Smooth muscle cell (in vitro differentiated cells): ENCODE results near the gene ADAMTS3. TPM values are rescaled to one million over a fixed set of nuclear protein-coding genes. Genes with fewer than 3 reads are reported as not detected.

Experiments used
- DNase-seq: peaks from one replicate; lab custom pipeline; 2025; ENCODE audit not compliant: unreplicated experiment; lab: John Stamatoyannopoulos, UW
- H2AFZ ChIP-seq: fragments of 200-600 bp; sonication (generic); 2 replicates; pipeline ENCODE4 v1.6.0; 2016; ENCODE audit warnings: antibody characterized with exemption, low read depth, mild to moderate bottlenecking
- H3F3A ChIP-seq: fragments of 200-600 bp; sonication (generic); 2 replicates; pipeline ENCODE4 v1.6.0; 2017; ENCODE audit warnings: antibody characterized with exemption, low read depth
- H3K27ac ChIP-seq: fragments of 200-600 bp; sonication (generic); 2 replicates; pipeline ENCODE4 v1.5.1; 2016; ENCODE audit warnings: low read depth, mild to moderate bottlenecking
- H3K27me3 ChIP-seq: fragments of 200-600 bp; sonication (generic); 2 replicates; pipeline ENCODE4 v1.6.1; 2016; ENCODE audit warnings: low read depth, mild to moderate bottlenecking
- H3K36me3 ChIP-seq: fragments of 200-600 bp; sonication (generic); 2 replicates; pipeline ENCODE4 v1.5.1; 2016; ENCODE audit warnings: low read depth
- H3K4me1 ChIP-seq: fragments of 200-600 bp; sonication (generic); 2 replicates; pipeline ENCODE4 v1.5.1; 2016; ENCODE audit warnings: low read depth
- H3K4me2 ChIP-seq: fragments of 200-600 bp; sonication (generic); 2 replicates; pipeline ENCODE4 v1.6.0; 2016; ENCODE audit warnings: mild to moderate bottlenecking
- H3K4me3 ChIP-seq: fragments of 200-600 bp; sonication (generic); 2 replicates; pipeline ENCODE4 v1.5.1; 2016; ENCODE audit warnings: mild to moderate bottlenecking
- H3K79me2 ChIP-seq: fragments of 200-600 bp; sonication (generic); 2 replicates; pipeline ENCODE4 v1.6.0; 2016; ENCODE audit warnings: low read depth, mild to moderate bottlenecking
- H3K9ac ChIP-seq: fragments of 200-600 bp; sonication (generic); 2 replicates; pipeline ENCODE4 v1.6.0; 2016; ENCODE audit warnings: low read depth
- H3K9me3 ChIP-seq: fragments of 200-600 bp; sonication (generic); replicated peaks from 2 replicates; pipeline ENCODE4 v1.5.1; 2016; ENCODE audit warnings: low read depth
- H4K20me1 ChIP-seq: fragments of 200-600 bp; sonication (generic); 2 replicates; pipeline ENCODE4 v1.6.0; 2016; ENCODE audit warnings: low read depth
- WGBS: methylation state at CpG from one replicate; pipeline ENCODE4 v1.1.7; 2016; ENCODE audit warnings: low lambda C conversion rate; 5-methylcytosine and 5-hydroxymethylcytosine counted together
- polyA plus RNA-seq: library from polyadenylated mRNA; unstranded; fragments of >200 nt; fragmentation: Nextera tagmentation; extraction: Ambion mirVana; gene quantifications from 2 replicates; pipeline ENCODE4 v1.2.1, GENCODE V29; 2016
- total RNA-seq: library from RNA; depleted of rRNA; stranded (reverse); fragments of >200 nt; gene quantifications from 2 replicates; pipeline ENCODE4 v1.2.3, GENCODE V29; 2014
- TF ChIP-seq, protein P1 (sequence below): fragments of 200-600 bp; sonication (generic); IDR thresholded peaks from 2 replicates; pipeline ENCODE4 v1.5.1; 2017; ENCODE audit warnings: borderline replicate concordance, mild to moderate bottlenecking, antibody characterized with exemption; ENCODE audit not compliant: insufficient read depth, poor library complexity, severe bottlenecking

ADAMTS3 gene
- total and polyA plus RNA-seq, 2 experiments from 2014 or later: 0.15 to 2.2 TPM

DNA sequence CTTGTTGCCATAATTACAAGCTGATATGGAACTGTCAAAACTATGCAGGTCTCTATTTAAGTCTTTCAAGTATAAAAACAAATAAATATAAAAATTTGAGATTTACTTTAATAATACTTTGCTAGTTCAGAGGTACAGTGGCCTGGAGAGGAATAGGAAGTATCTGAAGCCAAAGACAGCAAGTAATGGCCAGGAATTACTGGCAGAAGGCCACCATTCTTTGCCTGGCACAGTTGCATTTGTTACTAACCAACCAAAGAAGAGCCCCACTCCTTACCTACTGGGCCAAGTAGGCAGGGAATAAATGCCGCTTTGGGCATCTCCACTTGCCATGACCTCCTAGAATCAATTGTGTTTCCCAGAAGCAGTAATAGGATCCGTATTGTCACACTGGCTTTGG lies 13.8 kb upstream of the ADAMTS3 start:
- Histone ChIP-seq H3K79me2 (no peaks in the 10 kb centered on the region), H3K9me3 (no peaks in the 10 kb centered on the region), H3F3A (no peaks in the 10 kb centered on the region), H4K20me1 (no peaks in the 10 kb centered on the region), H3K36me3 (no peaks in the 10 kb centered on the region), H2AFZ (no peak overlapping the region), H3K4me2 (no peak overlapping the region), H3K27ac (no peak overlapping the region), H3K4me1 (no peaks in the 10 kb centered on the region), H3K4me3 (no peak overlapping the region), H3K27me3 (no peaks in the 10 kb centered on the region), H3K9ac (no peak overlapping the region)
- TF ChIP-seq, protein P1, sequence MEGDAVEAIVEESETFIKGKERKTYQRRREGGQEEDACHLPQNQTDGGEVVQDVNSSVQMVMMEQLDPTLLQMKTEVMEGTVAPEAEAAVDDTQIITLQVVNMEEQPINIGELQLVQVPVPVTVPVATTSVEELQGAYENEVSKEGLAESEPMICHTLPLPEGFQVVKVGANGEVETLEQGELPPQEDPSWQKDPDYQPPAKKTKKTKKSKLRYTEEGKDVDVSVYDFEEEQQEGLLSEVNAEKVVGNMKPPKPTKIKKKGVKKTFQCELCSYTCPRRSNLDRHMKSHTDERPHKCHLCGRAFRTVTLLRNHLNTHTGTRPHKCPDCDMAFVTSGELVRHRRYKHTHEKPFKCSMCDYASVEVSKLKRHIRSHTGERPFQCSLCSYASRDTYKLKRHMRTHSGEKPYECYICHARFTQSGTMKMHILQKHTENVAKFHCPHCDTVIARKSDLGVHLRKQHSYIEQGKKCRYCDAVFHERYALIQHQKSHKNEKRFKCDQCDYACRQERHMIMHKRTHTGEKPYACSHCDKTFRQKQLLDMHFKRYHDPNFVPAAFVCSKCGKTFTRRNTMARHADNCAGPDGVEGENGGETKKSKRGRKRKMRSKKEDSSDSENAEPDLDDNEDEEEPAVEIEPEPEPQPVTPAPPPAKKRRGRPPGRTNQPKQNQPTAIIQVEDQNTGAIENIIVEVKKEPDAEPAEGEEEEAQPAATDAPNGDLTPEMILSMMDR: no peak
- 5% methylated on average over 2 of the region's 2 CpGs for WGBS
- no peak for DNase-seq

DNA sequence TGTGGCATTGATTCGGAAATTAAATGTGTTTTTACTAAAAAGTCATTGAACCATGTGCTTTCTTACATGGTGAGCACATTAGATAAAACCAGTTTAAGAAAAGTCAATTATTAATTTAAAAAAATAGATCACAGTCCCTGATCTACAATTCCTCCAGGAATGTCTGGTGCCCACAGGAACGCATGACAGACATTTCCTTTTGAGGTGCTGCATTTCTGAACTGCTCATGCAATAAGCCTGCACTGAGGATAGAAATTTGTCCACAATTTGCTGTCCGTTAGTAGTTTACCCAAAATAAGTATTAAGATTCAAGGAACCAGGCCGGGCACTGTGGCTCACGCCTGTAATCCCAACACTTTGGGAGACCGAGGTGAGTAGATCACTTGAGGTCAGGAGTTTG lies 8.2 kb upstream of the ADAMTS3 start:
- no peak overlapping the region for H3K4me2 ChIP-seq
- TF ChIP-seq, protein P1: no peak
- H3K36me3 ChIP-seq: no peaks in the 10 kb centered on the region
- no peaks in the 10 kb centered on the region for H4K20me1 ChIP-seq
- H2AFZ ChIP-seq: no peak overlapping the region
- 98% methylated on average over 6 of the region's 6 CpGs for WGBS
- H3K9me3 ChIP-seq: no peaks in the 10 kb centered on the region
- no peak for DNase-seq
- no peak overlapping the region for H3K9ac ChIP-seq
- H3K27me3 ChIP-seq: no peaks in the 10 kb centered on the region
- H3K4me1 ChIP-seq: no peaks in the 10 kb centered on the region
- H3F3A ChIP-seq: no peaks in the 10 kb centered on the region
- H3K79me2 ChIP-seq: no peaks in the 10 kb centered on the region
- no peak overlapping the region for H3K4me3 ChIP-seq
- no peak overlapping the region for H3K27ac ChIP-seq

DNA sequence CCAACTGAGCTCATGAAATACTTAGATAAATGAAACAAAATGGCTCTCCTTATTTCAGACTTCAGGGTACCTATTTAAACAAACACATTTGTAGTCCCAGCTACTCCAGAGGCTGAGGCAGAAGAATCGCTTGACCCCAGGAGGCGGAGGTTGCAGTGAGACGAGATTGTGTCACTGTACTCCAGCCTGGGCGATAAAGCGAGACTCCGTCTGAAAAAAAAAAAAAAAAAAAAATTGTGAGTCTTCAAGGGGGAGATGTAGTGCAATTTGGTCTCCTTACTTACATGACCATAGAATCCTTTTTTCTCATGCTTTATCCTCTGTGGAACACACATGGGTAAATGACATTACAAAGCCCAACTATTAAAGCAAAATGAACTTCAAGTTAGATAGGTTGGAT lies 2.3 kb upstream of the ADAMTS3 start:
- H3K27me3 ChIP-seq: no peaks in the 10 kb centered on the region
- H2AFZ ChIP-seq: no peak overlapping the region
- TF ChIP-seq, protein P1: no peak
- H3K27ac ChIP-seq: no peak overlapping the region
- H4K20me1 ChIP-seq: no peaks in the 10 kb centered on the region
- 79% methylated on average over 6 of the region's 6 CpGs for WGBS
- H3K4me1 ChIP-seq: peaks cover 7% of the 10 kb centered on the region
- no peaks in the 10 kb centered on the region for H3F3A ChIP-seq
- no peak overlapping the region for H3K9ac ChIP-seq
- DNase-seq: no peak
- no peak overlapping the region for H3K4me3 ChIP-seq
- no peaks in the 10 kb centered on the region for H3K9me3 ChIP-seq
- no peak overlapping the region for H3K4me2 ChIP-seq
- H3K36me3 ChIP-seq: no peaks in the 10 kb centered on the region
- H3K79me2 ChIP-seq: no peaks in the 10 kb centered on the region

DNA sequence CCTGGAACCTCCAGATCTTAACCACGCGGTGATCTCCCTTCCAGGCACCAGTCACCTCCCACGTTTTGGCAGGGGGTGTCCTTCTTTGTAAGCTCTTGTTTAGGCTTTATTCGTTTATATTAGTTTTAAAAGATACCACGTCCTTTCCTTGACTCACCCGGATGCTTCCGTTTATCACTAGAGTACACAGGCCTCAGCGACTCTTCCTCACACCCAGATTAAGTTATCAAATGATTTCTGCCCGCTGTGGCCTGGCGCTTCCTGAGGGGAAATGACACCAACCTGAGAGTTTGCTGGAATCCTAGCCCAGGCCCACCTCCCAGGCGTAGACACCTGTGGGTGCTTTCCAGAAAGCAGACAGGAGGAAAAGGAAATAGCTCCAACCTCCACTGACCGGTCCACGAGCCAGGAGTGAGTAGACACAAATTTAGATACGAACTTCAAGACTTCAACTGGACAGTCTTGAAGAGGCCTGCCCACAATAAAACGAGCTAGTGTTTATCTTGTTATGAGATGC lies 756 bp upstream of the ADAMTS3 start:
- Histone ChIP-seq H3K4me1 (peaks cover 7% of the 10 kb centered on the region), H3K9ac (peak overlapping the region; percentile 46), H3F3A (no peaks in the 10 kb centered on the region), H3K27ac (no peak overlapping the region), H3K4me3 (peak overlapping the region; percentile 62), H2AFZ (peak overlapping the region; percentile 92), H3K9me3 (no peaks in the 10 kb centered on the region), H3K27me3 (no peaks in the 10 kb centered on the region), H3K4me2 (peak overlapping the region; percentile 88), H3K79me2 (no peaks in the 10 kb centered on the region), H3K36me3 (no peaks in the 10 kb centered on the region), H4K20me1 (no peaks in the 10 kb centered on the region)
- no peak for DNase-seq
- WGBS: 25% methylated on average over 15 of the region's 15 CpGs
- TF ChIP-seq, protein P1: no peak
